KMS-11 (cell line): ENCODE measurements around the gene CLUH.

Source experiments
- H2AFZ ChIP-seq: fragments of 200-600 bp; sonication (generic); 2 replicates; pipeline ENCODE4 v1.6.1; 2016; ENCODE audit warnings: antibody characterized with exemption, mixed run types, low read depth
- H3K27ac ChIP-seq: fragments of 200-600 bp; sonication (generic); 2 replicates; pipeline ENCODE4 v1.6.1; 2016; ENCODE audit warnings: mild to moderate bottlenecking, mixed run types
- H3K27me3 ChIP-seq: fragments of 200-600 bp; sonication (generic); 2 replicates; pipeline ENCODE4 v1.6.1; 2017; ENCODE audit warnings: mild to moderate bottlenecking, low read depth, mixed run types, moderate library complexity; ENCODE audit not compliant: insufficient read depth
- H3K36me3 ChIP-seq: fragments of 200-600 bp; sonication (generic); 2 replicates; pipeline ENCODE4 v1.6.1; 2017; ENCODE audit warnings: mild to moderate bottlenecking, mixed run types; ENCODE audit not compliant: insufficient read depth
- H3K4me1 ChIP-seq: fragments of 200-600 bp; sonication (generic); 2 replicates; pipeline ENCODE4 v1.6.1; 2016; ENCODE audit warnings: mild to moderate bottlenecking, low read depth, mixed run types; ENCODE audit not compliant: poor library complexity, severe bottlenecking
- H3K4me2 ChIP-seq: fragments of 200-600 bp; sonication (generic); 2 replicates; pipeline ENCODE4 v1.7.0; 2016; ENCODE audit warnings: mild to moderate bottlenecking, mixed run types
- H3K4me3 ChIP-seq: fragments of 200-600 bp; sonication (generic); IDR thresholded peaks from 2 replicates; pipeline ENCODE4 v1.6.1; 2017; ENCODE audit warnings: low read depth, low read length, mixed read lengths; ENCODE audit not compliant: insufficient read depth
- H3K79me2 ChIP-seq: fragments of 200-600 bp; sonication (generic); 2 replicates; pipeline ENCODE4 v1.6.1; 2016; ENCODE audit warnings: low read depth, mixed run types; ENCODE audit not compliant: insufficient read depth
- H3K9ac ChIP-seq: fragments of 200-600 bp; sonication (generic); 2 replicates; pipeline ENCODE4 v1.6.1; 2016; ENCODE audit warnings: mild to moderate bottlenecking, mixed run types
- H4K20me1 ChIP-seq: fragments of 200-600 bp; sonication (generic); 2 replicates; pipeline ENCODE4 v1.6.1; 2016; ENCODE audit warnings: mild to moderate bottlenecking, mixed run types; ENCODE audit not compliant: insufficient read depth
- CTCF ChIP-seq: fragments of 200-600 bp; sonication (generic); conservative IDR thresholded peaks from 2 replicates; pipeline ENCODE4 v1.6.1; 2017; ENCODE audit warnings: low read depth, mild to moderate bottlenecking, antibody characterized with exemption, low read length, moderate library complexity, mixed read lengths

Gene CLUH

DNA sequence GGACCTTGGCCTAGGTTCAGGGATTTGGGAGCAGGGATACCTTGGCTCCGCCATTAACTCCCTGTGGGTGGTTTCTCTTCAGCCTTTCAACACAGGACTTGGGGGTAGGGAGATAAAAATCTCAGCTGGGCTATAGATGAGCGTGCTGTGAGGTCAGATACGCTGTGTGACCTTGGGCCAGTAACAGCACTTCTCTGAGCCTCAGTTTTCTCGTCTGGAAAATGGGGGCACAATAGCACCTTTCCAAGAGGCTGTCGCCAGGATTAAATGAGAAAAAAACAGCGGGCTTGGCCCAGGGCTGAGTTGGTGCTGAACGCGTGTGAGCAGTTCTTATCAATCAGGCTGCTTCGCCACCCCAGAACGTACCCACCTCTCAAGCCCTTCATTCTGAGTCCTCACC lies 20.2 kb upstream of the CLUH start:
- H3K27ac ChIP-seq, result no peak overlapping the region
- no peak for TF ChIP-seq CTCF
- H2AFZ ChIP-seq, result no peak overlapping the region
- H4K20me1 ChIP-seq, result no peaks in the 10 kb centered on the region
- H3K36me3 ChIP-seq, result no peaks in the 10 kb centered on the region
- no peaks in the 10 kb centered on the region for H3K4me1 ChIP-seq
- no peak overlapping the region for H3K9ac ChIP-seq
- H3K79me2 ChIP-seq, result no peaks in the 10 kb centered on the region
- H3K4me3 ChIP-seq, result no peak overlapping the region
- H3K4me2 ChIP-seq, result no peak overlapping the region
- H3K27me3 ChIP-seq, result peaks cover 10% of the 10 kb centered on the region; the same call in 1 of the 2 replicates

DNA sequence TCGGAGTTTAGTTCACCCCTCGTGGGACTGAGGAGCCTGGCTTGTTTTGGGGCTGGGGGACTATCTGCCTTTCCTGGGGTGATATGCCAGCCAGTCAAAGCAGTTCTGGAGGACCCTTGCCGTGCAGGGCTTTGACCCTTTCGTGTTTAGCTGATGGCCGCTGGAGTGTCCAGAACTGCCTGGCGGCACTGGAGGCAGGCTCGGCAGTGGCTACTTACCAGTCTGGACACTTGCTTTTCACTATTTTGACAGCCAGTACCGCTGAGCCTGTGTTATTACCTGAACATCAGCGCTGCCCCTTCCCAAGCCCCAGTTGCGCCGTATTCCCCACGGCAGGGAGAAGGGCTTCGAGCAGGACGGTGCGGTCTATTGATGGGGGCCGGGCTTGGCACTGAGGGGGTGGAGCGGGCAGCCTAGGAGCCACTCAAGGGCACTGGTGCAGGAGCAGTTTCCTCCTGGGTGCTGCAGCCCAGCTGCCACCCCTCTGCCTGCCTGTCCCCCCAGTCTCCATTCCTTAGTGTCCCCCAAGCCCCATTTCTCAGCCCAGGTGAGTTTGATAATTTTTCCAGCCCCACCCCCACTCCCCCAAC lies 19.3 kb upstream of the CLUH start:
- Histone ChIP-seq H3K4me3 (no peak overlapping the region), H3K4me2 (no peak overlapping the region), H3K9ac (no peak overlapping the region), H3K4me1 (no peaks in the 10 kb centered on the region), H3K36me3 (no peaks in the 10 kb centered on the region), H2AFZ (no peak overlapping the region), H3K79me2 (no peaks in the 10 kb centered on the region), H3K27ac (no peak overlapping the region), H3K27me3 (peaks cover 10% of the 10 kb centered on the region; the same call in 1 of the 2 replicates), H4K20me1 (no peaks in the 10 kb centered on the region)
- no peak for TF ChIP-seq CTCF

GRCh38 chr17:2724784-2725164 lies 13.2 kb upstream of the CLUH start:
- Histone ChIP-seq H3K79me2 (no peaks in the 10 kb centered on the region), H3K36me3 (no peaks in the 10 kb centered on the region), H3K9ac (no peak overlapping the region), H3K4me2 (no peak overlapping the region), H3K4me1 (no peaks in the 10 kb centered on the region), H3K4me3 (no peak overlapping the region), H4K20me1 (no peaks in the 10 kb centered on the region), H3K27ac (no peak overlapping the region), H2AFZ (no peak overlapping the region), H3K27me3 (peaks cover 2% of the 10 kb centered on the region; the same call in 1 of the 2 replicates)
- TF ChIP-seq CTCF, result no peak

DNA sequence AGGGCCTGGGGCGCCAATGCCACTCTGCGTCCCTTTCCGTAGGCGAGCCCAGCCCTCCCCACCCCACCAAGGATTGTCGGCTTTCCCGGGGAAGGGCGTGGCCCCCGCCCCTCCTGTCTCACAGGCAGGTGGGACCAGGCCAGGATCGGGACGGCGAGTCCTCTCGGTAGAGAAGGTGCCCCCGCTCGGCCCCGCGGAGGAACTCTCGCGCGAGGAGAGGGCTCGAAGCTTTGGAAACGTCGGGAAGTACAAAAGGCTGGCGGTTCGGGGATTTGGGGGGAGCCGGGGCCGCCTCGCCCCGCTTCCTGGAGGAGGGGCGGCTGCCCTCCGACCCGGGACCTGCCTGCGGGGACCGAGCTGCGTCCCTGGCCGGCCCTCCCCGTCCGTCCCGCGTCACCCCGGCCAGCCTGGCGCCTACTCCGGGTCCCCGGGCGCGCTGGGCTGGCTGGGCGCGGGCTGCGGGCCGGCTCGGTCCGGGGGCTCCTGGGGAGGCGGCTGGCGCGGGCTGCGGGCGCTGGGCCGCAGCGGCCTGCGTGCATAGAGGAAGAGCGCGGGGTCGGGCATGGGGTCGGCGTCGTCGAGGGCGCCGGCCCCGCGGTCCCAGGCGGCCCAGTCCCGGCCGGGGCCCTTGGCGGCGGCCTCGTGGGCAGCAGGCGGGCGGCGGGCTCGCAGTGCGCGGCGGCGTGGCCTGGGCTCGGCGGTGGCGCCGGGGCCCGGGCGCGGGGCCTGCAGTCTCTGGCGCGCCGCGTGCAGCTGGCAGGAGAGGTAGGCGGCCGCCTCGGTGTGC lies 12.6 kb upstream of the CLUH start:
- no peaks in the 10 kb centered on the region for H4K20me1 ChIP-seq
- no peaks in the 10 kb centered on the region for H3K79me2 ChIP-seq
- no peak overlapping the region for H3K4me3 ChIP-seq
- no peak overlapping the region for H3K4me2 ChIP-seq
- peaks cover 2% of the 10 kb centered on the region; the same call in 1 of the 2 replicates for H3K27me3 ChIP-seq
- H2AFZ ChIP-seq, result no peak overlapping the region
- no peak for TF ChIP-seq CTCF
- H3K27ac ChIP-seq, result no peak overlapping the region
- H3K9ac ChIP-seq, result no peak overlapping the region
- H3K4me1 ChIP-seq, result no peaks in the 10 kb centered on the region
- H3K36me3 ChIP-seq, result no peaks in the 10 kb centered on the region
